Common myeloid progenitor, CD34-positive (primary cell): ENCODE results near the gene CARF.

Source experiments
- CTCF ChIA-PET: fragments of 350-600 bp; sonication (Branson Sonifier 250); formaldehyde crosslinking; loops from one replicate; lab custom pipeline; 2021; ENCODE audit warnings: antibody characterized with exemption; lab: Charles Lee
- POLR2A ChIA-PET: fragments of 350-600 bp; sonication (Branson Sonifier 250); formaldehyde crosslinking; loops from one replicate; lab custom pipeline; 2021; ENCODE audit warnings: antibody characterized with exemption; lab: Charles Lee
- DNase-seq, 3 donors: peaks; one replicate each; pipeline versions ENCODE4 v3.0.0 to v3.0.0-alpha.2; 2013
- H3K27ac ChIP-seq, 2 experiments: 1 replicate in 1 of 2; 2 replicates in 1 of 2; pipeline ENCODE4 v1.7.0; 2013; ENCODE audit warnings: inconsistent platforms in 2 of 2, low read length in 2 of 2, mild to moderate bottlenecking in 2 of 2, low read depth in 1 of 2, moderate library complexity in 1 of 2; ENCODE audit not compliant: severe bottlenecking in 2 of 2, insufficient read depth in 1 of 2, poor library complexity in 1 of 2
- H3K27me3 ChIP-seq, 5 experiments: replicated peaks in 2 of 5; 1 replicate in 3 of 5; 2 replicates in 2 of 5; pipeline versions ENCODE4 v1.6.1 to v1.7.0; 2013; ENCODE audit warnings: low read length in 4 of 5, mild to moderate bottlenecking in 2 of 5, moderate library complexity in 2 of 5, inconsistent platforms in 1 of 5; ENCODE audit not compliant: insufficient read depth in 5 of 5, control insufficient read depth in 4 of 5
- H3K36me3 ChIP-seq, 4 experiments: 1 replicate in 2 of 4; 2 replicates in 2 of 4; pipeline versions ENCODE4 v1.6.1 to v1.7.0; 2013; ENCODE audit warnings: low read length in 3 of 4, control low read depth in 1 of 4, mild to moderate bottlenecking in 1 of 4; ENCODE audit not compliant: control insufficient read depth in 4 of 4, insufficient read depth in 4 of 4
- H3K4me1 ChIP-seq, 4 experiments: 1 replicate in 3 of 4; 2 replicates in 1 of 4; pipeline versions ENCODE4 v1.6.1 to v1.7.1; 2013; ENCODE audit warnings: low read length in 3 of 4, mild to moderate bottlenecking in 3 of 4, control low read depth in 1 of 4, inconsistent platforms in 1 of 4, moderate library complexity in 1 of 4; ENCODE audit not compliant: control insufficient read depth in 4 of 4, insufficient read depth in 4 of 4; ENCODE audit errors: control extremely low read depth in 1 of 4
- H3K4me3 ChIP-seq, 7 experiments: 1 replicate in 4 of 7; 2 replicates in 3 of 7; pipeline versions ENCODE4 v1.5.1 to v1.7.0; 2013; ENCODE audit warnings: mild to moderate bottlenecking in 7 of 7, low read length in 6 of 7, moderate library complexity in 6 of 7, inconsistent platforms in 2 of 7, low read depth in 2 of 7, control low read depth in 1 of 7; ENCODE audit not compliant: insufficient read depth in 4 of 7, control insufficient read depth in 1 of 7; ENCODE audit errors: extremely low read depth in 1 of 7
- H3K9me3 ChIP-seq, 5 experiments: 1 replicate in 4 of 5; 2 replicates in 1 of 5; pipeline versions ENCODE4 v1.6.1 to v1.7.1; 2013; ENCODE audit warnings: low read length in 4 of 5, mild to moderate bottlenecking in 2 of 5, inconsistent platforms in 1 of 5, low read depth in 1 of 5, moderate library complexity in 1 of 5; ENCODE audit not compliant: control insufficient read depth in 4 of 5, insufficient read depth in 2 of 5; ENCODE audit errors: control extremely low read depth in 1 of 5
- WGBS: methylation state at CpG from one replicate; pipeline ENCODE4 v1.1.5; 2013; ENCODE audit not compliant: insufficient coverage; 5-methylcytosine and 5-hydroxymethylcytosine counted together

CARF gene

GRCh38 chr2:203030545-203030944 is 118.5 kb downstream of the CARF start:
- DNase-seq, result no peak
- WGBS, result 100% methylated on average over 1 of the region's 2 CpGs
- H3K27me3 ChIP-seq, result no peaks in the 10 kb centered on the region
- POLR2A ChIA-PET, result no interaction called here
- CTCF ChIA-PET, result no interaction called here
- H3K9me3 ChIP-seq, result no peaks in the 10 kb centered on the region
- no peak overlapping the region for H3K27ac ChIP-seq
- no peaks in the 10 kb centered on the region for H3K36me3 ChIP-seq
- H3K4me3 ChIP-seq, result no peak overlapping the region
- no peaks in the 10 kb centered on the region for H3K4me1 ChIP-seq

GRCh38 chr2:203030991-203031390 is 118.9 kb downstream of the CARF start:
- no peaks in the 10 kb centered on the region for H3K36me3 ChIP-seq
- no peaks in the 10 kb centered on the region for H3K27me3 ChIP-seq
- no peaks in the 10 kb centered on the region for H3K4me1 ChIP-seq
- POLR2A ChIA-PET, result no interaction called here
- no peak overlapping the region for H3K4me3 ChIP-seq
- H3K9me3 ChIP-seq, result no peaks in the 10 kb centered on the region
- CTCF ChIA-PET, result no interaction called here
- WGBS, result no CpG with 5 or more reads among the region's 5 CpGs
- DNase-seq, result no peak
- no peak overlapping the region for H3K27ac ChIP-seq

- H3K4me1 ChIP-seq, result no peaks in the 10 kb centered on the region
- no peak for DNase-seq
- H3K4me3 ChIP-seq, result no peak overlapping the region
- CTCF ChIA-PET, result interaction anchor here (1.0 kb wide), 1 partner anchor 35 kb away, joined by 3 read pairs; no protein-coding TSS in a partner anchor
- POLR2A ChIA-PET, result no interaction called here
- no peaks in the 10 kb centered on the region for H3K9me3 ChIP-seq
- no peak overlapping the region for H3K27ac ChIP-seq
- H3K27me3 ChIP-seq, result no peaks in the 10 kb centered on the region
- H3K36me3 ChIP-seq, result peaks cover 0 to 2% (median 0%) of the 10 kb centered on the region in 4 experiments
These were observed 121.3 kb downstream of the CARF start for GRCh38 chr2:203033395-203033794.

- no peaks in the 10 kb centered on the region for H3K9me3 ChIP-seq
- no peaks in the 10 kb centered on the region for H3K27me3 ChIP-seq
- H3K4me3 ChIP-seq, result no peak overlapping the region
- DNase-seq, result no peak
- CTCF ChIA-PET, result no interaction called here
- no peaks in the 10 kb centered on the region for H3K4me1 ChIP-seq
- H3K36me3 ChIP-seq, result peaks cover 0 to 2% (median under 1%) of the 10 kb centered on the region in 4 experiments
- WGBS, result no CpG with 5 or more reads among the region's 3 CpGs
- H3K27ac ChIP-seq, result no peak overlapping the region
- POLR2A ChIA-PET, result no interaction called here
These were observed 123.9 kb downstream of the CARF start for GRCh38 chr2:203035879-203036470.
